ENCODE results near the gene CUL9. TPM values are rescaled to one million over a fixed set of nuclear protein-coding genes. Genes with fewer than 3 reads are reported as not detected.

CUL9 gene
- total RNA-seq, 1 donor from 2014 or later = 37.4 TPM

DNA sequence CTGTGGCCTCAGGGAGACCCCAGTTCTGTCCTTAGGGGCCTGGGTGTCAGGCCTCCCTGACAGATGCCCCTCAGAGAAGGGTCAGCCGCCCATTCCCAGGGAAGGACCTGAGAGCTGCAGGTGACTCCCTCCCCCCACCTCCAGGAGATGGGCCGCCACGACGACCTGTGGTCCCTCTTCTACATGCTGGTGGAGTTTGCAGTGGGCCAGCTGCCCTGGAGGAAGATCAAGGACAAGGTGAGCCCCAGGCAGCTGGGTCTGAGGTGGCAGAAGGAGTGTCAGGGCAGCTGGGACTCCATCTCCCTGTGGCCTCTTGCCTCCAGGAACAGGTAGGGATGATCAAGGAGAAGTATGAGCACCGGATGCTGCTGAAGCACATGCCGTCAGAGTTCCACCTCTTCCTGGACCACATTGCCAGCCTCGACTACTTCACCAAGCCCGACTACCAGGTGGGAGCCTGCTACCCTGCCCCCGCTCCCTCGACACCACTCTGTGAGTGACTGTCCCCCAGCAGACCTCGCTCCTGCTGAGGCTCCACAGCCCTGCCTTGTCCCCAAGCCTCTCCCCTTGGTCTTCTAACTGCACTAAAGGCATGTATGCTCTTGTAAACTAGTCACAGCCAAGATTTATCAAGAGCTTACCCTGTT, 73.5 kb downstream of the CUL9 start:
- intact Hi-C loops (cut with DNase I) = no loop called here
- TF ChIP-seq, protein P1, sequence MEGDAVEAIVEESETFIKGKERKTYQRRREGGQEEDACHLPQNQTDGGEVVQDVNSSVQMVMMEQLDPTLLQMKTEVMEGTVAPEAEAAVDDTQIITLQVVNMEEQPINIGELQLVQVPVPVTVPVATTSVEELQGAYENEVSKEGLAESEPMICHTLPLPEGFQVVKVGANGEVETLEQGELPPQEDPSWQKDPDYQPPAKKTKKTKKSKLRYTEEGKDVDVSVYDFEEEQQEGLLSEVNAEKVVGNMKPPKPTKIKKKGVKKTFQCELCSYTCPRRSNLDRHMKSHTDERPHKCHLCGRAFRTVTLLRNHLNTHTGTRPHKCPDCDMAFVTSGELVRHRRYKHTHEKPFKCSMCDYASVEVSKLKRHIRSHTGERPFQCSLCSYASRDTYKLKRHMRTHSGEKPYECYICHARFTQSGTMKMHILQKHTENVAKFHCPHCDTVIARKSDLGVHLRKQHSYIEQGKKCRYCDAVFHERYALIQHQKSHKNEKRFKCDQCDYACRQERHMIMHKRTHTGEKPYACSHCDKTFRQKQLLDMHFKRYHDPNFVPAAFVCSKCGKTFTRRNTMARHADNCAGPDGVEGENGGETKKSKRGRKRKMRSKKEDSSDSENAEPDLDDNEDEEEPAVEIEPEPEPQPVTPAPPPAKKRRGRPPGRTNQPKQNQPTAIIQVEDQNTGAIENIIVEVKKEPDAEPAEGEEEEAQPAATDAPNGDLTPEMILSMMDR (IDR thresholded peaks at IDR 0.05) = no peak
- H3K36me3 ChIP-seq = no peaks in the 10 kb centered on the region
- H3K9me3 ChIP-seq = no peaks in the 10 kb centered on the region
- H3K4me3 ChIP-seq = no peak overlapping the region
- H3K27ac ChIP-seq = no peak overlapping the region
- DNase-seq = no peak
- no peaks in the 10 kb centered on the region for H3K4me1 ChIP-seq
- ATAC-seq = no peak
- H3K27me3 ChIP-seq = peaks cover 8% of the 10 kb centered on the region

DNA sequence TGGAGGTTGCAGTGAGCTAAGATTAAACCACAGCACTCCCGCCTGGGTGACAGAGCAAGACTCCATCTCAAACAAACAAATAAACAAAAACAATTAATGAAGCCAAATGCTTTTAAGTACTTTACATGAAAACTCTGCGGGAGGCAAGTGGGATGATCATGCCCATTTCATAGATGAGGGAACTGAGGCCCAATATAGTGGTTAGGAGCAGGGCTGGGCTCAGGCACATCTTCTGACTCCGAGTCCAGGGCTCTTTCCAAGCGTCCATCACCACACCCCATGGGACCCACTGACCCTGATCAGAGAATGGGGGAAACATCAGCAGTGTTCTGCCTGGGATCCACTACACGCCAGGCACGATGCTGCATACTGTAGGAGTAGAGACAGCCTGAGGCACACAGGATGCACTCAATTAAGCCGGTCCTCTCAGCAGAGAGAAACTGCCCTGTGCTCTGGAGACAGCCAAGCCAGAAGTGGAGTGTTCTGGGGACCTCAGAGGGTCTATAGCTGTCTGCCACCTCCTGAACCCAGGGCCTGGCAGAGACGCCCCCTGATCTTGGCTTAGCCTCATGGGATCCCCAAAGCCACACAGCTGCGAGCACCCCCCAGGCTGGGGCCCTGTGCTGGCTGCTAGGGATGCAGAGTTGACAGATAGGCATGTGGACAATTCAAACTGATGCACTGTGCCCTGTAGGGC, 74.8 kb downstream of the CUL9 start:
- intact Hi-C loops (cut with DNase I) = no loop called here

GRCh38 chr6:43257367-43258145, 75.6 kb downstream of the CUL9 start:
- no peaks in the 10 kb centered on the region for H3K36me3 ChIP-seq
- no peaks in the 10 kb centered on the region for H3K4me1 ChIP-seq
- intact Hi-C loops (cut with DNase I) = no loop called here
- H3K27me3 ChIP-seq = no peaks in the 10 kb centered on the region
- no peak for DNase-seq
- H3K4me3 ChIP-seq = no peak overlapping the region
- H3K27ac ChIP-seq = no peak overlapping the region
- TF ChIP-seq, protein P1 (IDR thresholded peaks at IDR 0.05) = no peak
- ATAC-seq = no peak
- no peaks in the 10 kb centered on the region for H3K9me3 ChIP-seq

More for the DNA sequence above, 74.8 kb downstream of the CUL9 start:
- TF ChIP-seq, protein P1 (IDR thresholded peaks at IDR 0.05) = no peak
- H3K36me3 ChIP-seq = no peaks in the 10 kb centered on the region
- ATAC-seq (no peak), DNase-seq (no peak)
- H3K9me3 ChIP-seq = no peaks in the 10 kb centered on the region
- no peak overlapping the region for H3K4me3 ChIP-seq
- H3K27me3 ChIP-seq = no peaks in the 10 kb centered on the region
- no peaks in the 10 kb centered on the region for H3K4me1 ChIP-seq
- H3K27ac ChIP-seq = no peak overlapping the region

DNA sequence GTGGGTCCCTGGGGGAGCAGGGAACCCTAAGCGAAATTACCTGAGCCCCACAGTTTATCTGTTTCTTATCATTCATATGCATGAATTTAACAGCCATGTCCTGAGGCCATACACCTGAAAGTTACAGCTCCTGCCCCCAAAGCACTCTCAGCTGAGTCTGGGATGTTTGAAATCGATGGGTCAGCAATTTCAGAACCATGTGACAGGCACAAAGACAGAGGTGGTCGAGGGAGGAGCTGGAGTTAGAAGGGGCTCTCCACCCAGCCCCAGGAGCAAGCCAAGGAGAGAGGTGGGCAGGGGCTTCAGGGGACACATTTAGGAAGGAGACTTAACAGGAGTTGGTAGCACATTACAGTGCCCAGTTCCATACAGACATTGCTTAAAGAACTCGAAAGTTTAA, 76.2 kb downstream of the CUL9 start:
- no peaks in the 10 kb centered on the region for H3K4me1 ChIP-seq
- H3K4me3 ChIP-seq = no peak overlapping the region
- H3K36me3 ChIP-seq = no peaks in the 10 kb centered on the region
- intact Hi-C loops (cut with DNase I) = no loop called here
- no peak overlapping the region for H3K27ac ChIP-seq
- ATAC-seq = no peak
- DNase-seq = no peak
- TF ChIP-seq, protein P1 (IDR thresholded peaks at IDR 0.05) = no peak
- H3K27me3 ChIP-seq = no peaks in the 10 kb centered on the region
- no peaks in the 10 kb centered on the region for H3K9me3 ChIP-seq

- no peak overlapping the region for H3K27ac ChIP-seq
- H3K4me1 ChIP-seq = no peaks in the 10 kb centered on the region
- H3K4me3 ChIP-seq = no peak overlapping the region
- H3K36me3 ChIP-seq = no peaks in the 10 kb centered on the region
- no peaks in the 10 kb centered on the region for H3K9me3 ChIP-seq
- intact Hi-C loops (cut with DNase I) = no loop called here
- TF ChIP-seq, protein P1 (IDR thresholded peaks at IDR 0.05) = no peak
- H3K27me3 ChIP-seq = no peaks in the 10 kb centered on the region
- no peak for ATAC-seq
- DNase-seq = no peak
Observed at GRCh38 chr6:43258807-43259686, 77.1 kb downstream of the CUL9 start.

Measured in upper lobe of right lung (tissue), 1 donor.